Measurements from ENCODE around the gene IMPA2. TPM values are rescaled to one million over a fixed set of nuclear protein-coding genes. Genes with fewer than 3 reads are reported as not detected.

IMPA2 gene
- total and polyA plus RNA-seq, 2 of the 8 experiments (the other 6 are each of a cell fraction or from before 2014, with no cell fraction given), result 102 to 140 TPM

- TF ChIP-seq CHD7 (IDR thresholded peaks at IDR 0.05; ENCODE audit: insufficient replicate concordance, low read length) (no peak), SIN3A (conservative IDR thresholded peaks at IDR 0.05 in 1 of 2, IDR thresholded peaks at IDR 0.05 in 1 of 2; ENCODE audit: low read depth in 1 of 2, low read length in 2 of 2) (no peak), SP4 (IDR thresholded peaks at IDR 0.05; ENCODE audit: low read length) (no peak), TEAD4 (IDR thresholded peaks at IDR 0.05; ENCODE audit: low read depth, low read length) (no peak), HDAC2 (IDR thresholded peaks at IDR 0.05; ENCODE audit: borderline replicate concordance in 1 of 2, low read depth in 2 of 2, low read length in 2 of 2) (no peak), PHF8 (conservative IDR thresholded peaks at IDR 0.05; ENCODE audit: low read depth, low read length) (no peak), GABPA (IDR thresholded peaks at IDR 0.05; ENCODE audit: borderline replicate concordance, insufficient read depth, low read length) (no peak), RAD21 (IDR thresholded peaks at IDR 0.05 in 1 of 2, conservative IDR thresholded peaks at IDR 0.05 in 1 of 2; ENCODE audit: low read depth in 2 of 2, low read length in 2 of 2) (no peak), EZH2 (IDR thresholded peaks at IDR 0.05; ENCODE audit: low read depth, low read length, severe bottlenecking) (no peak), NRF1 (IDR thresholded peaks at IDR 0.05; ENCODE audit: low read depth, low read length) (no peak), BCL11A (IDR thresholded peaks at IDR 0.05; ENCODE audit: low read depth in 2 of 2, low read length in 2 of 2) (no peak)
Measured at GRCh38 chr18:12068950-12069320, 87.6 kb downstream of the IMPA2 start (continued).

Data from H1 (cell line).